WTC11 (cell line): Measurements from ENCODE around the gene MTNR1A. TPM values are rescaled to one million over a fixed set of nuclear protein-coding genes. Genes with fewer than 3 reads are reported as not detected.

ENCODE experiments used
- ATAC-seq: fragments of 200-7000 bp; cut with Tn5 transposase; 2 replicates; pipeline ENCODE4 v1.10.0; 2021; ENCODE audit warnings: mild to moderate bottlenecking, moderate library complexity
- CTCF ChIA-PET: fragments of 300-600 bp; sonication (Branson Sonifier 250); formaldehyde crosslinking; loops from one replicate; lab custom pipeline; 2021; ENCODE audit warnings: antibody characterized with exemption; lab: Charles Lee
- POLR2A ChIA-PET: fragments of 350-600 bp; sonication (Branson Sonifier 250); formaldehyde crosslinking; loops from one replicate; lab custom pipeline; 2021; ENCODE audit warnings: antibody characterized with exemption; lab: Charles Lee
- DNase-seq: peaks from one replicate; pipeline ENCODE4 v3.0.0; 2021; ENCODE audit warnings: low spot score
- H3K27ac Mint-ChIP-seq: 2 replicates; pipeline ENCODE4 v1.8.0; 2021; ENCODE audit warnings: mixed read lengths
- H3K27me3 Mint-ChIP-seq: 2 replicates; pipeline ENCODE4 v1.8.0; 2021; ENCODE audit warnings: low read depth, mild to moderate bottlenecking, moderate library complexity, mixed read lengths
- H3K36me3 Mint-ChIP-seq: 2 replicates; pipeline ENCODE4 v1.8.0; 2021; ENCODE audit warnings: mixed read lengths
- H3K4me1 Mint-ChIP-seq: 2 replicates; pipeline ENCODE4 v1.8.0; 2022; ENCODE audit warnings: mixed read lengths
- H3K4me3 Mint-ChIP-seq: 2 replicates; pipeline ENCODE4 v1.8.0; 2021; ENCODE audit warnings: mild to moderate bottlenecking, moderate library complexity, mixed read lengths
- H3K9me3 Mint-ChIP-seq: 2 replicates; pipeline ENCODE4 v1.8.0; 2021; ENCODE audit warnings: mixed read lengths
- CDX4 ChIP-seq: fragments of 250-450 bp; sonication (Bioruptor Pico); IDR thresholded peaks from 2 replicates; pipeline ENCODE4 v1.9.0; 2021; ENCODE audit warnings: moderate library complexity, mild to moderate bottlenecking, inconsistent platforms, borderline replicate concordance
- CREB1 ChIP-seq: sonication (generic); formaldehyde crosslinking; IDR thresholded peaks from 2 replicates; pipeline ENCODE4 v1.8.0; 2023; ENCODE audit warnings: mild to moderate bottlenecking, missing genetic modification reagents
- ELF4 ChIP-seq: sonication (generic); formaldehyde crosslinking; IDR thresholded peaks from 2 replicates; pipeline ENCODE4 v1.8.1; 2022; ENCODE audit warnings: low read depth, mild to moderate bottlenecking, moderate library complexity, missing genetic modification reagents
- FOXK1 ChIP-seq: sonication (generic); formaldehyde crosslinking; IDR thresholded peaks from 2 replicates; pipeline ENCODE4 v1.8.0; 2022; ENCODE audit warnings: mild to moderate bottlenecking, moderate library complexity, missing genetic modification reagents
- GABPB1 ChIP-seq: sonication (generic); formaldehyde crosslinking; IDR thresholded peaks from 2 replicates; pipeline ENCODE4 v1.8.1; 2023; ENCODE audit warnings: mild to moderate bottlenecking, missing genetic modification reagents
- HMGA2 ChIP-seq: fragments of 250-450 bp; sonication (Bioruptor Pico); IDR thresholded peaks from 2 replicates; pipeline ENCODE4 v1.4.0; 2021; ENCODE audit warnings: mild to moderate bottlenecking, moderate library complexity
- IRF2 ChIP-seq: sonication (generic); formaldehyde crosslinking; IDR thresholded peaks from 2 replicates; pipeline ENCODE4 v1.8.0; 2022; ENCODE audit warnings: low read depth, missing genetic modification reagents, borderline replicate concordance
- NFYB ChIP-seq: sonication (generic); formaldehyde crosslinking; conservative IDR thresholded peaks from 2 replicates; pipeline ENCODE4 v1.8.0; 2022; ENCODE audit warnings: low read depth, missing genetic modification reagents
- SOX15 ChIP-seq: fragments of 250-450 bp; sonication (Bioruptor Pico); IDR thresholded peaks from 2 replicates; pipeline ENCODE4 v1.9.0; 2021; ENCODE audit warnings: mild to moderate bottlenecking
- STAT6 ChIP-seq: sonication (generic); formaldehyde crosslinking; conservative IDR thresholded peaks from 2 replicates; pipeline ENCODE4 v1.8.1; 2023; ENCODE audit warnings: mild to moderate bottlenecking, low read depth, missing genetic modification reagents, moderate library complexity
- TEAD4 ChIP-seq: sonication (generic); formaldehyde crosslinking; IDR thresholded peaks from 2 replicates; pipeline ENCODE4 v1.8.0; 2022; ENCODE audit warnings: mild to moderate bottlenecking, missing genetic modification reagents
- ZNF121 ChIP-seq: sonication (generic); formaldehyde crosslinking; IDR thresholded peaks from 2 replicates; pipeline ENCODE4 v1.8.0; 2023; ENCODE audit warnings: missing genetic modification reagents
- ZNF396 ChIP-seq: fragments of 250-450 bp; sonication (Bioruptor Pico); IDR thresholded peaks from 2 replicates; pipeline ENCODE4 v1.8.0; 2021; ENCODE audit warnings: mild to moderate bottlenecking, moderate library complexity, borderline replicate concordance
- ZNF532 ChIP-seq: fragments of 250-450 bp; sonication (Bioruptor Pico); IDR thresholded peaks from 2 replicates; pipeline ENCODE4 v1.9.0; 2021; ENCODE audit warnings: mild to moderate bottlenecking, borderline replicate concordance
- total RNA-seq: library from RNA; stranded (reverse); gene quantifications from 3 replicates; pipeline ENCODE4 v1.2.3, GENCODE V29; 2021
- TF ChIP-seq, protein P1 (sequence below): sonication (generic); formaldehyde crosslinking; IDR thresholded peaks from 2 replicates; pipeline ENCODE4 v1.8.0; 2023; ENCODE audit warnings: missing genetic modification reagents, mild to moderate bottlenecking, borderline replicate concordance
- TF ChIP-seq, protein P2 (sequence below): sonication (generic); formaldehyde crosslinking; IDR thresholded peaks from 2 replicates; pipeline ENCODE4 v1.8.1; 2023; ENCODE audit warnings: mild to moderate bottlenecking, moderate library complexity, missing genetic modification reagents

Gene MTNR1A
- total RNA-seq, 1 experiment from 2014 or later = 1.0 TPM

DNA sequence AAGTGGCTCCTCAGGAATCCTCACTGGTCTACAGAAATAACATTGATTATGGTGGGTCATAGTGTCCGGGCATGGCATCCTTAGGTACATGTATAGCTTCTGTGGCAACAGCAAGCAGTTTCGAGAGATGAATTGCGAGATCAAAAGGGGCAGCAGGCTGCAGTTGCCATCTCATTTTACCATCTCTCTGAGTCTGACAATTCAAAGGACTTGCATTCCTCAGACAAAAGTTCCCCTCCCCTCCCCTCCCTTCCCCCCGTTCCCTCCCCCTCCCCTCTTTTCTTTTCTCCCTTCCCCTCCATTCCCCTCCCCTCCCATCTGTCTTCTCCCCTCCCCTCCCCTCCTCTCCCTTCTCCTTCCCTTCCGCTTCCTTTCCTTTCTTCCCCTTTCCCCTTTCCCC, 70.2 kb downstream of the MTNR1A start:
- no peak overlapping the region for H3K4me3 Mint-ChIP-seq
- ChIA-PET CTCF (no interaction called here), POLR2A (no interaction called here)
- peaks cover 17% of the 10 kb centered on the region for H3K4me1 Mint-ChIP-seq
- ATAC-seq (no peak), DNase-seq (no peak)
- no peak overlapping the region for H3K27ac Mint-ChIP-seq
- peaks cover 7% of the 10 kb centered on the region for H3K36me3 Mint-ChIP-seq
- H3K9me3 Mint-ChIP-seq = peaks cover 17% of the 10 kb centered on the region
- no peaks in the 10 kb centered on the region for H3K27me3 Mint-ChIP-seq
- TF ChIP-seq STAT6 (CRISPR knock-in tag) = no peak
- no peak for TF ChIP-seq TEAD4 (CRISPR knock-in tag)
- no peak for TF ChIP-seq NFYB
- TF ChIP-seq, protein P1, sequence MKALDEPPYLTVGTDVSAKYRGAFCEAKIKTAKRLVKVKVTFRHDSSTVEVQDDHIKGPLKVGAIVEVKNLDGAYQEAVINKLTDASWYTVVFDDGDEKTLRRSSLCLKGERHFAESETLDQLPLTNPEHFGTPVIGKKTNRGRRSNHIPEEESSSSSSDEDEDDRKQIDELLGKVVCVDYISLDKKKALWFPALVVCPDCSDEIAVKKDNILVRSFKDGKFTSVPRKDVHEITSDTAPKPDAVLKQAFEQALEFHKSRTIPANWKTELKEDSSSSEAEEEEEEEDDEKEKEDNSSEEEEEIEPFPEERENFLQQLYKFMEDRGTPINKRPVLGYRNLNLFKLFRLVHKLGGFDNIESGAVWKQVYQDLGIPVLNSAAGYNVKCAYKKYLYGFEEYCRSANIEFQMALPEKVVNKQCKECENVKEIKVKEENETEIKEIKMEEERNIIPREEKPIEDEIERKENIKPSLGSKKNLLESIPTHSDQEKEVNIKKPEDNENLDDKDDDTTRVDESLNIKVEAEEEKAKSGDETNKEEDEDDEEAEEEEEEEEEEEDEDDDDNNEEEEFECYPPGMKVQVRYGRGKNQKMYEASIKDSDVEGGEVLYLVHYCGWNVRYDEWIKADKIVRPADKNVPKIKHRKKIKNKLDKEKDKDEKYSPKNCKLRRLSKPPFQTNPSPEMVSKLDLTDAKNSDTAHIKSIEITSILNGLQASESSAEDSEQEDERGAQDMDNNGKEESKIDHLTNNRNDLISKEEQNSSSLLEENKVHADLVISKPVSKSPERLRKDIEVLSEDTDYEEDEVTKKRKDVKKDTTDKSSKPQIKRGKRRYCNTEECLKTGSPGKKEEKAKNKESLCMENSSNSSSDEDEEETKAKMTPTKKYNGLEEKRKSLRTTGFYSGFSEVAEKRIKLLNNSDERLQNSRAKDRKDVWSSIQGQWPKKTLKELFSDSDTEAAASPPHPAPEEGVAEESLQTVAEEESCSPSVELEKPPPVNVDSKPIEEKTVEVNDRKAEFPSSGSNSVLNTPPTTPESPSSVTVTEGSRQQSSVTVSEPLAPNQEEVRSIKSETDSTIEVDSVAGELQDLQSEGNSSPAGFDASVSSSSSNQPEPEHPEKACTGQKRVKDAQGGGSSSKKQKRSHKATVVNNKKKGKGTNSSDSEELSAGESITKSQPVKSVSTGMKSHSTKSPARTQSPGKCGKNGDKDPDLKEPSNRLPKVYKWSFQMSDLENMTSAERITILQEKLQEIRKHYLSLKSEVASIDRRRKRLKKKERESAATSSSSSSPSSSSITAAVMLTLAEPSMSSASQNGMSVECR (CRISPR knock-in tag) = no peak
- TF ChIP-seq HMGA2 (CRISPR knock-in tag) = no peak
- TF ChIP-seq GABPB1 (CRISPR knock-in tag) = no peak
- no peak for TF ChIP-seq FOXK1
- no peak for TF ChIP-seq ZNF121
- TF ChIP-seq ELF4 (CRISPR knock-in tag) = no peak
- TF ChIP-seq ZNF396 (CRISPR knock-in tag) = no peak
- no peak for TF ChIP-seq CDX4
- no peak for TF ChIP-seq ZNF532 (CRISPR knock-in tag)
- no peak for TF ChIP-seq IRF2
- TF ChIP-seq, protein P2, sequence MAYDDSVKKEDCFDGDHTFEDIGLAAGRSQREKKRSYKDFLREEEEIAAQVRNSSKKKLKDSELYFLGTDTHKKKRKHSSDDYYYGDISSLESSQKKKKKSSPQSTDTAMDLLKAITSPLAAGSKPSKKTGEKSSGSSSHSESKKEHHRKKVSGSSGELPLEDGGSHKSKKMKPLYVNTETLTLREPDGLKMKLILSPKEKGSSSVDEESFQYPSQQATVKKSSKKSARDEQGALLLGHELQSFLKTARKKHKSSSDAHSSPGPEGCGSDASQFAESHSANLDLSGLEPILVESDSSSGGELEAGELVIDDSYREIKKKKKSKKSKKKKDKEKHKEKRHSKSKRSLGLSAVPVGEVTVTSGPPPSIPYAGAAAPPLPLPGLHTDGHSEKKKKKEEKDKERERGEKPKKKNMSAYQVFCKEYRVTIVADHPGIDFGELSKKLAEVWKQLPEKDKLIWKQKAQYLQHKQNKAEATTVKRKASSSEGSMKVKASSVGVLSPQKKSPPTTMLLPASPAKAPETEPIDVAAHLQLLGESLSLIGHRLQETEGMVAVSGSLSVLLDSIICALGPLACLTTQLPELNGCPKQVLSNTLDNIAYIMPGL (CRISPR knock-in tag) = no peak
- TF ChIP-seq CREB1 (CRISPR knock-in tag) = no peak
- TF ChIP-seq SOX15 (CRISPR knock-in tag) = no peak
